DMS153 treated with DMSO at 0.1 percent for 48 hours (cell line): ENCODE results near the gene TOP1.
"Not testable (repeated sequence)": the region's sequence is repeated elsewhere in the genome, so short reads cannot be mapped to it uniquely, and the experiment has no call there.

Experiments used
- DNase-seq: peaks from one replicate; lab custom pipeline; 2025; ENCODE audit not compliant: unreplicated experiment; lab: John Stamatoyannopoulos, UW

The TOP1 gene

GRCh38 chr20:41126719-41127118 is 98.1 kb downstream of the TOP1 start:
- DNase-seq = no peak

DNA sequence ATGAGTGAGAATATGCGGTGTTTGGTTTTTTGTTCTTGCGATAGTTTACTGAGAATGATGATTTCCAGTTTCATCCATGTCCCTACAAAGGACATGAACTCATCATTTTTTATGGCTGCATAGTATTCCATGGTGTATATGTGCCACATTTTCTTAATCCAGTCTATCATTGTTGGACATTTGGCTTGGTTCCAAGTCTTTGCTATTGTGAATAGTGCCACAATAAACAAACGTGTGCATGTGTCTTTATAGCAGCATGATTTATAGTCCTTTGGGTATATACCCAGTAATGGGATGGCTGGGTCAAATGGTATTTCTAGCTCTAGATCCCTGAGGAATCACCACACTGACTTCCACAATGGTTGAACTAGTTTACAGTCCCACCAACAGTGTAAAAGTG is 99.7 kb downstream of the TOP1 start:
- DNase-seq = not testable (repeated sequence)

DNA sequence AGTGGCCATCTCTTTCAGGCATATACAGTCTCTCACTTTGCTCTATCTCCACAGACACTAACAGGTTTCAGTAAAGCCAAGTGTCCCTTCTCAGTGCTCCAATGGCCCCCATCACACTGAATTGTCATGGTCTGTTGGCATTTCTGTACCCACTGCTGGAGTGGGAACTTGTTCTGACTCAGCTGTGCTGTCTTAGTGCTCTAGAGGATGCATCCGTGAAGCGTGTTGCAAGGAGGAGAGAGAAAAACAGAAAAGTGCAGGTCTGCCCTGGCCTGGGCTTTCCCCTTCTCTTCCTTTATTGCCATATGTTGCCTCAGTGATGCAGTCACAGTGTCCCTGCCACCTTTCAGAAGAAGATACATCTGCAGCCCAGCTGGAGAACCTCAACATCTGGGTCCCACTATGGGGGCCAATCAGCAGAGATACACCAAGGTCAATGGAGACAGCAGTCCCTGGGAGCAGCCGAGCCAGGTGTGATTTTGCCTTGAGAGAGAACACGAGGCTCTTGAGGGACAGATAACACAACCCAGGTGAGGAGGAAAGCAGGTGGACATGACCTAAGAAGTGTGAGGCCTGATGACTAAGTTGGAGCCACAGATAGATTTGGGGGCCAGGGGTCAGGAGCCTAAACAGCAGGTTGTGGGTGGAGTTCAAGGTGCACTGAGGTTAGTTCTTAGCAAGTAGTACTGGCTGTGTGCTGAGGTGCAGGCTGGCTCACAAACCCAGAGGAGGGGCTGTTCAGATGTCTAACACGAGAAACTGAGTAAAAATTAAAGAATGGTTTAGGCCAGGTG is 103.2 kb downstream of the TOP1 start:
- no peak for DNase-seq

- not testable (repeated sequence) for DNase-seq
Observed at GRCh38 chr20:41132388-41132775, 103.8 kb downstream of the TOP1 start.

- no peak for DNase-seq
Observed at GRCh38 chr20:41133709-41134361, 105.2 kb downstream of the TOP1 start.

DNA sequence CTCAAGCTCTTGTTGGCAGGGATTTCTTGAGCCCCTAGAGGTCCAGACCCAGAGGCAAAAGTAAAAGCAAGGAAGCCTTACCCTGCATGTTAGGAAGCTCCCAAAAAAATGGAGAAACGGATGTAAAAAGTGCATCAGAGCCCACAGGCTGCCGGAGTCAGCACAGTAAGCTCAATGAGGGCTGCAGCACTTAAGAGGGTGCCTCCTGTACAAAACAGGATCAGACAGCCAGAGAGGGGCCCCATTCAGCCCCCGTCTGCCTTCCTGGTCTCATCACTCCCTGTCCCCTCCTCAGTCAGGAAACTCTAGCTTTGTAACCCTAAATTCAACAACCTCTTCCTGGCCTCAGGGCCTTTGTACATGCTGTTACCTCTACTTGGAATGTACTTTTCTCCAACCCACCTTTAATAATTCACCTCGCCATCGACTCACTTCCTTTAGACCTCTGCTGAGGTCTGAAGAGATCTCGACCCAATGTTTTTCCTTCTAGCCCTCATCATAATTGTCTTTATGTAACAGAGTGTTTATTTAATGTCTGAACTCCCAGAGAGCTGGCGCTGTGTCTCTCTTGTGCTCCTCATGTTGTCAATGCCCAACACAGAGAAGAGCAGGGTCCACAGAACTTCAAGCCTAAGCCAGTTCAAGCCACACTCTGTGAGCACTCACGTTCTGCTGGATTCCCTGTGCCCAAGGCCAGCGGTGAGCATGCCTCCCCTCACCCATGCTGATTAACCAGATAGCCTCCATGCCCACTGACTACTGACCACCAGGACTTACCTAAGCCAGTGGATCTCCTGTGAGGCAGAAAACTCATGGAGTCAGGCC is 106.0 kb downstream of the TOP1 start:
- no peak for DNase-seq

GRCh38 chr20:41135187-41135887 is 106.7 kb downstream of the TOP1 start:
- DNase-seq = peak; percentile 34

DNA sequence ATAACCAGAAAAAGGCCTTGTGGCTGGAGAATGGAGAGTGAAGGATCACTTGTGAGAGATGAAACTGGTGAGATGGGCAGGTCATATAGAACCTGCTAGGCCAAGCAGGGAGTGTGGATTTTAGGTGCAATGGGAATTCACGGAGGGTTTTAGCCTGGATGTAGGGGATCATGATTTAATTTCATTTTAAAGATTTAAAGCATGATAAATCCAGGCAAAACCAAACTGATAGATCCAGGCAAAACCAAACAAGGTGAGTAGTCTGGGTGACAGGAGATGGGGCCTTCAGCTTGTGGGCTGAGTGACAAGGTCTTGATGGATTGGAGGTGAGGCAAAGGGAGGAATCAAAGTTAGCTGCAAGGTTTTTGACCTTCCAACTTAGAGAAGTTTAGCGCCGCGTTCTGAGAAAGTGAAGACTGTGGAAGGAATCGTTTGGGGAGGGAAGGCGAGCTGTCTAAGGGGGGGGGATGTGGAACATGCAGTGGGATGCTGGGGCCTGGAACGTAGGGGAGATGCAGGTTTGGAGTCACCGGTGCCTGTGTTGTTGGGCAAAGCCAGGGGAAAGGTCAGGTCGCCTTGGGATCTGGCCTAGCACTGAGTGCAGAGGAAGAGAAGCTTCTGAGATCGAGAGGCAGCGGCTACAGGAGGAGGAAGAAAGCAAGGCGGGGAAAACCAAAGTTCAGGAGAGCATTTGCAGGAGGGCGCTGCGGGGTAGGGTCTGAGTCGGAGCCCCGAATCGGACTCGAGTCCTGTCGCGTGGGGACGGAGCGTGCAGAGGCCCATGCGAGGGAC is 107.5 kb downstream of the TOP1 start:
- no peak for DNase-seq

GRCh38 chr20:41136680-41137613 is 108.3 kb downstream of the TOP1 start, which contains the start of gene PLCG1:
Gene PLCG1 (plus strand): TSS chr20:41137543. CDS start chr20:41137642, 99 bp downstream.
- peak; percentile 70 for DNase-seq

DNA sequence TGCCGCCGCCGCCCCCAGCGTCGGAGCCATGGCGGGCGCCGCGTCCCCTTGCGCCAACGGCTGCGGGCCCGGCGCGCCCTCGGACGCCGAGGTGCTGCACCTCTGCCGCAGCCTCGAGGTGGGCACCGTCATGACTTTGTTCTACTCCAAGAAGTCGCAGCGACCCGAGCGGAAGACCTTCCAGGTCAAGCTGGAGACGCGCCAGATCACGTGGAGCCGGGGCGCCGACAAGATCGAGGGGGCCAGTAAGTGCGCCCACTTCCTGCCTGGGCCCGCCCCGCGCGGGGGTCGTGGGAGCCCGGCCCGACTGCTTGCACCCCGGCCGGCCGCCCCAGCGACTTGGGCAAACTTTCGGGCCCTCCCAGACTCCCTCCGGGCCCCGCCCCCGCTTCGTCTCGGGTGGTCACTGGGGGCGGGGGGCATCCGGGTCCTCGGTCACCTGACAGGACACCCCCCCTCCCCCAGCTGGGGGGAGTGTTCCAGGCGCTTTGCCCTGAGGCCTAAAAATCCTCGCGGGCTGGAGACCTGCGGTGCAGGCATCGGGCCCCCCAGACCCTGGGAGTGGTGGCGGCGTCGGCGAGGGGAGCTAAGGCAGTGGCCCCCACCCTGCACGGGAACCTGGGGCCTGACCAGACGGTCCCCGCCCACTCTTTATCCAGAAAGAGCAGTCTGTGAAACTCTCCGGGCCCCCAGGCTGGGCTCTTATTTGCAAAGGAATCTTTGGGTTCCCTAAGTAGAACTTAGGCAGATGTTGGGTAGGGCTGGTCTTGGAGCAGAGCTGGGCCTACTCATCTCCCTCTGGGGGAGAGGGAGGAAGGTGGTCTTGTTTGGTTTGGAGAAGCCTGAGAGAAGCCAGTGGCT is 109.2 kb downstream of the TOP1 start:
- DNase-seq = no peak

DNA sequence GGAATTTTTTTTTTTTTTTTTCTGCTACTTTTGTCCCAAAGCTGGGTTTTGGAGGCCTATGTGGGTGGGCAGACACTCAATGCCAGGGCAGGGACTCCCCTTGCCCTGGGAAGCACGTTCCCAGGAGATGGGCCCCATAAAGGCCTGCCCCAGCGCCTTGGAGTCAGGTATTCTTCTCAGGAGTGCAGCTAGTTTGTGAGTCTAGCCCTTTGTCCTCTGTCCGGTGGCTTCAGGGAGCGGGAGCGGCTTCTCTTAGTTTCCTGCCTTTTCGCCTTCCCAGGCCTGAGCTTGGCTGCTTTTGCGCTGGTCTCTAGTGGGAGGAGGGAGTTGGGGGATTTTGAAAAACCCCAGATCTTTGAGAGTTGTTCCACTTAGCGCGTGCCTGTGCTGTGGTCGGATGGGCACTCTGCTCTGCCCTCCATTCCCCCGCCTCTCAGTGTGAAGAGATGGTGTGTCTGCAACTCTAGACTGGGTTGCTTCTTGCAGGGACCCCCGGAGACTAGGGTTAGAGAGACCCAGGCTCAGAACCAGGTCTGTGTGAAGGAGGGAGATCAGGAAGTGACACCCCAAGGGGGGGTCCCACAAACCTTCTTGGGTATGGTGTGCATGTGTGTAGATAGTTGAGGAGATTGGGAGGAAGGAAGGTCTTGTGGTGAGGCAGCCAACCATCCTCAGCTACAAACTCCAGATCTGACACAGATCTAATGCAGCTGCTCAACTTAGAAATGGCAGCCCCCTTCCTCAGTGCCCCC is 110.0 kb downstream of the TOP1 start:
- DNase-seq = no peak

- no peak for DNase-seq
Observed at GRCh38 chr20:41139227-41140093, 110.8 kb downstream of the TOP1 start.

GRCh38 chr20:41140226-41141133 is 111.9 kb downstream of the TOP1 start:
- DNase-seq = no peak

- no peak for DNase-seq
Observed at GRCh38 chr20:41141153-41141815, 112.7 kb downstream of the TOP1 start.

DNA sequence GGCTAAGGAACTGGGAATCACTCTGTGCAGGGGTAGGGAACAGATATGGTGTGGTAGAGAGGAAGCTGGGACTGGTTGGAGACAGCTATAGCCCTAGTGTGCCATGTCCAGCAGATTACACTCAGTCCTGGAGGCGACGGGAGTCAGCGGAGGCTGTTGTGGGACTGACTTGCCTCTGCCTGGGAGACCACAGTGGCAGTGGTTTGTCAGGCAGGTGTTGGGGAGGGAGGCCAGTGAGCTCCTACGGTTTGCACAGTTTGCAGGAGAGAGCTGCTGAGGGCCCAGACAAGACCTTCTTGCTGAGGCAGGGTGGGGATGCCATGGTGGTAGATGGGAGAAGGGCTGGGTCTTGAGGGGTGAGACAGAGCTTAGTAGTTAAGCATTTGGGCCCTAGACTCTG is 113.6 kb downstream of the TOP1 start:
- DNase-seq = no peak
